T-cell (primary cell): ENCODE measurements around the gene ZNF283. TPM values are rescaled to one million over a fixed set of nuclear protein-coding genes. Genes with fewer than 3 reads are reported as not detected.
A peak's percentile ranks its signal among the peaks of the same experiment; 100 is the strongest.

Experiments
- ATAC-seq, 4 experiments: fragments of 200-7000 bp in 3 of 4; fragments of 150-1000 bp in 1 of 4; cut with Tn5 transposase; replicated peaks in 1 of 4; 1 replicate in 3 of 4; 2 replicates in 1 of 4; pipeline ENCODE4 v1.10.0; 2021; ENCODE audit warnings: moderate library complexity in 3 of 4, mild to moderate bottlenecking in 2 of 4, moderate number of reproducible peaks in 1 of 4
- CTCF ChIA-PET, 2 donors: fragments of 300-600 bp; sonication (Branson Sonifier 250); formaldehyde crosslinking; loops; one replicate each; lab custom pipeline; 2022; ENCODE audit warnings: antibody characterized with exemption in 2 of 2; lab: Charles Lee
- POLR2A ChIA-PET, 2 donors: fragments of 300-600 bp; sonication (Branson Sonifier 250); formaldehyde crosslinking; loops; one replicate each; lab custom pipeline; 2022; ENCODE audit warnings: antibody characterized with exemption in 2 of 2; lab: Charles Lee
- DNase-seq, 35 experiments: peaks; one replicate each; pipeline versions ENCODE4 v3.0.0 to v3.0.0-alpha.2; 2013 to 2023
- H3K27ac ChIP-seq: one replicate; pipeline ENCODE4 v1.5.1; 2013; ENCODE audit warnings: low read length
- H3K27me3 ChIP-seq, 2 experiments: replicated peaks in 1 of 2; 1 replicate in 1 of 2; 2 replicates in 1 of 2; pipeline versions ENCODE4 v1.6.1 to v1.7.0; 2013; ENCODE audit warnings: low read length in 1 of 2, mixed read lengths in 1 of 2; ENCODE audit not compliant: control insufficient read depth in 2 of 2, insufficient read depth in 2 of 2; ENCODE audit errors: extremely low read depth in 1 of 2
- H3K36me3 ChIP-seq, 2 donors: 1 replicate in 1 of 2; 2 replicates in 1 of 2; pipeline versions ENCODE4 v1.6.1 to v1.7.0; 2013; ENCODE audit warnings: low read length in 1 of 2; ENCODE audit not compliant: control insufficient read depth in 2 of 2, insufficient read depth in 1 of 2; ENCODE audit errors: extremely low read depth in 1 of 2
- H3K4me1 ChIP-seq, 2 experiments: 1 replicate in 1 of 2; 2 replicates in 1 of 2; pipeline versions ENCODE4 v1.6.1 to v1.7.0; 2013; ENCODE audit warnings: low read length in 2 of 2, mixed read lengths in 1 of 2; ENCODE audit not compliant: insufficient read depth in 2 of 2, control insufficient read depth in 1 of 2; ENCODE audit errors: extremely low read depth in 1 of 2
- H3K4me3 ChIP-seq, 2 donors: 1 replicate in 1 of 2; 2 replicates in 1 of 2; pipeline versions ENCODE4 v1.5.1 to v1.7.0; 2013; ENCODE audit warnings: mild to moderate bottlenecking in 2 of 2, low read length in 1 of 2, moderate library complexity in 1 of 2; ENCODE audit not compliant: control insufficient read depth in 1 of 2; ENCODE audit errors: extremely low read depth in 1 of 2
- H3K9me3 ChIP-seq: 2 replicates; pipeline ENCODE4 v1.7.0; 2013
- H3K27ac Mint-ChIP-seq, 2 donors: one replicate each; pipeline ENCODE4 v1.8.0; 2020 to 2021; ENCODE audit warnings: mild to moderate bottlenecking in 2 of 2, mixed read lengths in 2 of 2
- H3K27me3 Mint-ChIP-seq, 2 donors: one replicate each; pipeline ENCODE4 v1.8.0; 2021 to 2022; ENCODE audit warnings: mixed read lengths in 2 of 2
- H3K36me3 Mint-ChIP-seq: one replicate; pipeline ENCODE4 v1.8.0; 2021; ENCODE audit warnings: mixed read lengths
- H3K4me1 Mint-ChIP-seq, 3 donors: one replicate each; pipeline ENCODE4 v1.8.0; 2020 to 2022; ENCODE audit warnings: mixed read lengths in 3 of 3, mild to moderate bottlenecking in 1 of 3
- H3K4me3 Mint-ChIP-seq, 3 donors: one replicate each; pipeline ENCODE4 v1.8.0; 2020 to 2022; ENCODE audit warnings: mild to moderate bottlenecking in 3 of 3, mixed read lengths in 3 of 3, moderate library complexity in 3 of 3
- H3K9me3 Mint-ChIP-seq, 3 donors: one replicate each; pipeline ENCODE4 v1.8.0; 2020 to 2022; ENCODE audit warnings: mixed read lengths in 3 of 3
- WGBS: methylation state at CpG from one replicate; pipeline ENCODE4 v1.1.5; 2013; ENCODE audit warnings: missing lambda C conversion rate; ENCODE audit not compliant: insufficient coverage; 5-methylcytosine and 5-hydroxymethylcytosine counted together
- total RNA-seq, 35 experiments: library from RNA in 6 of 35; stranded (reverse) in 6 of 35; fragments of 120-200 nt in 1 of 35; gene quantifications; one replicate each; pipeline versions ENCODE4 v1.2.1 to v1.2.4 and lab custom pipeline; 2013 to 2026

ZNF283 gene
- total RNA-seq, 5 donors from 2014 or later (not counting 1 experiment from before 2014, with no cell fraction given) = 5.4 to 19.0 (median 12.7) TPM

GRCh38 chr19:43784981-43785808 lies 41.9 kb upstream of the ZNF283 start:
- H3K9me3 ChIP-seq = no peaks in the 10 kb centered on the region
- H3K27me3 ChIP-seq = peaks cover 0 to 3% of the 10 kb centered on the region in 2 experiments
- WGBS = 23% methylated on average over 8 of the region's 10 CpGs
- Mint-ChIP-seq H3K36me3 (no peaks in the 10 kb centered on the region), H3K9me3 (no peaks in the 10 kb centered on the region), H3K4me3 (peak overlapping the region; percentile 51 to 83 (median 65)), H3K27me3 (peaks cover 5% of the 10 kb centered on the region in 2 donors), H3K27ac (peak overlapping the region; percentile 97 to 98), H3K4me1 (peaks cover 43 to 46% (median 43%) of the 10 kb centered on the region in 3 donors)
- CTCF ChIA-PET = interaction anchor here in 1 of 2 donors (0.6 to 1.9 kb wide), 6 partner anchors 13 to 253 kb away, joined by 3 to 16 read pairs (median 4); partner anchors contain the start of gene ZNF575
- peak overlapping the region; percentile 71 for H3K27ac ChIP-seq
- DNase-seq (peak in 25 of 35 experiments; percentile 15 to 82 (median 35)), ATAC-seq (peak; percentile 34 to 61 (median 40))
- peaks cover 13 to 51% of the 10 kb centered on the region in 2 experiments for H3K4me1 ChIP-seq
- POLR2A ChIA-PET = no interaction called here
- no peaks in the 10 kb centered on the region for H3K36me3 ChIP-seq
- no peak overlapping the region for H3K4me3 ChIP-seq

GRCh38 chr19:43786665-43787064 lies 40.5 kb upstream of the ZNF283 start:
- POLR2A ChIA-PET = no interaction called here
- Histone ChIP-seq H3K27me3 (peaks cover 0 to 8% of the 10 kb centered on the region in 2 experiments), H3K4me3 (no peak overlapping the region), H3K36me3 (no peaks in the 10 kb centered on the region), H3K9me3 (no peaks in the 10 kb centered on the region), H3K27ac (no peak overlapping the region), H3K4me1 (peaks cover 6 to 36% of the 10 kb centered on the region in 2 experiments)
- ATAC-seq (no peak), DNase-seq (no peak)
- Mint-ChIP-seq H3K4me3 (no peak overlapping the region), H3K9me3 (no peaks in the 10 kb centered on the region), H3K27me3 (peaks cover 9 to 10% of the 10 kb centered on the region in 2 donors), H3K27ac (no peak overlapping the region), H3K36me3 (no peaks in the 10 kb centered on the region), H3K4me1 (peaks cover 33 to 35% (median 33%) of the 10 kb centered on the region in 3 donors)
- CTCF ChIA-PET = interaction anchor here in 1 of 2 donors (0.6 kb wide), 1 partner anchor 55 kb away, joined by 4 read pairs; no protein-coding TSS in a partner anchor
- 40% methylated on average over 1 of the region's 1 CpG for WGBS

- Mint-ChIP-seq H3K27me3 (peaks cover 13 to 15% of the 10 kb centered on the region in 2 donors), H3K36me3 (no peaks in the 10 kb centered on the region), H3K4me3 (no peak overlapping the region), H3K27ac (no peak overlapping the region), H3K9me3 (no peaks in the 10 kb centered on the region), H3K4me1 (peaks cover 12 to 15% (median 13%) of the 10 kb centered on the region in 3 donors)
- no CpG with 5 or more reads among the region's 3 CpGs for WGBS
- POLR2A ChIA-PET = no interaction called here
- DNase-seq (peak in 1 of 35 experiments; percentile 54), ATAC-seq (no peak)
- Histone ChIP-seq H3K36me3 (no peaks in the 10 kb centered on the region), H3K9me3 (no peaks in the 10 kb centered on the region), H3K4me1 (peaks cover 6 to 14% of the 10 kb centered on the region in 2 experiments), H3K27ac (no peak overlapping the region), H3K4me3 (no peak overlapping the region), H3K27me3 (peaks cover 0 to 20% of the 10 kb centered on the region in 2 experiments)
- CTCF ChIA-PET = no interaction called here
Observed at GRCh38 chr19:43789029-43789428, 38.1 kb upstream of the ZNF283 start.

- Mint-ChIP-seq H3K4me3 (no peak overlapping the region), H3K36me3 (no peaks in the 10 kb centered on the region), H3K27me3 (peaks cover 13 to 16% of the 10 kb centered on the region in 2 donors), H3K27ac (no peak overlapping the region), H3K9me3 (no peaks in the 10 kb centered on the region), H3K4me1 (peaks cover 0 to 2% (median 0%) of the 10 kb centered on the region in 3 donors)
- Histone ChIP-seq H3K27me3 (peaks cover 0 to 25% of the 10 kb centered on the region in 2 experiments), H3K4me3 (no peak overlapping the region), H3K27ac (no peak overlapping the region), H3K36me3 (no peaks in the 10 kb centered on the region), H3K9me3 (no peaks in the 10 kb centered on the region), H3K4me1 (no peaks in the 10 kb centered on the region)
- CTCF ChIA-PET = interaction anchor here in 1 of 2 donors (0.7 kb wide), 1 partner anchor 343 kb away, joined by 3 read pairs; no protein-coding TSS in a partner anchor
- 0% methylated on average over 1 of the region's 3 CpGs for WGBS
- DNase-seq (no peak), ATAC-seq (no peak)
- POLR2A ChIA-PET = no interaction called here
Observed at GRCh38 chr19:43790587-43790986, 36.5 kb upstream of the ZNF283 start.

GRCh38 chr19:43797118-43797517 lies 30.0 kb upstream of the ZNF283 start:
- ChIA-PET CTCF (no interaction called here), POLR2A (no interaction called here)
- no peak overlapping the region for H3K4me3 ChIP-seq
- peaks cover 6 to 8% of the 10 kb centered on the region in 2 donors for H3K27me3 Mint-ChIP-seq
- DNase-seq = no peak
- H3K4me1 ChIP-seq = peaks cover 0 to 12% of the 10 kb centered on the region in 2 experiments
- no peak overlapping the region for H3K27ac Mint-ChIP-seq
- H3K4me3 Mint-ChIP-seq = peak overlapping the region; percentile 34 to 67 (median 56)
- no peaks in the 10 kb centered on the region for H3K9me3 ChIP-seq
- no peaks in the 10 kb centered on the region for H3K36me3 ChIP-seq
- ATAC-seq = no peak
- no peak overlapping the region for H3K27ac ChIP-seq
- H3K36me3 Mint-ChIP-seq = no peaks in the 10 kb centered on the region
- no peaks in the 10 kb centered on the region for H3K9me3 Mint-ChIP-seq
- H3K27me3 ChIP-seq = peaks cover 0 to 40% of the 10 kb centered on the region in 2 experiments
- 56% methylated on average over 5 of the region's 6 CpGs for WGBS
- peaks cover 9 to 22% (median 16%) of the 10 kb centered on the region in 3 donors for H3K4me1 Mint-ChIP-seq

GRCh38 chr19:43797556-43797955 lies 29.6 kb upstream of the ZNF283 start:
- CTCF ChIA-PET = no interaction called here
- DNase-seq (no peak), ATAC-seq (no peak)
- POLR2A ChIA-PET = no interaction called here
- no peaks in the 10 kb centered on the region for H3K36me3 Mint-ChIP-seq
- Histone ChIP-seq H3K4me3 (no peak overlapping the region), H3K27me3 (peaks cover 0 to 38% of the 10 kb centered on the region in 2 experiments), H3K27ac (no peak overlapping the region), H3K9me3 (no peaks in the 10 kb centered on the region), H3K36me3 (no peaks in the 10 kb centered on the region), H3K4me1 (peaks cover 0 to 12% of the 10 kb centered on the region in 2 experiments)
- H3K4me3 Mint-ChIP-seq = peak overlapping the region; percentile 34 to 81 (median 56)
- peaks cover 6 to 8% of the 10 kb centered on the region in 2 donors for H3K27me3 Mint-ChIP-seq
- no peak overlapping the region for H3K27ac Mint-ChIP-seq
- WGBS = 99% methylated on average over 6 of the region's 7 CpGs
- no peaks in the 10 kb centered on the region for H3K9me3 Mint-ChIP-seq
- H3K4me1 Mint-ChIP-seq = peaks cover 9 to 22% (median 16%) of the 10 kb centered on the region in 3 donors
